ENCODE measurements around the gene SLC22A3.

SLC22A3 gene

DNA sequence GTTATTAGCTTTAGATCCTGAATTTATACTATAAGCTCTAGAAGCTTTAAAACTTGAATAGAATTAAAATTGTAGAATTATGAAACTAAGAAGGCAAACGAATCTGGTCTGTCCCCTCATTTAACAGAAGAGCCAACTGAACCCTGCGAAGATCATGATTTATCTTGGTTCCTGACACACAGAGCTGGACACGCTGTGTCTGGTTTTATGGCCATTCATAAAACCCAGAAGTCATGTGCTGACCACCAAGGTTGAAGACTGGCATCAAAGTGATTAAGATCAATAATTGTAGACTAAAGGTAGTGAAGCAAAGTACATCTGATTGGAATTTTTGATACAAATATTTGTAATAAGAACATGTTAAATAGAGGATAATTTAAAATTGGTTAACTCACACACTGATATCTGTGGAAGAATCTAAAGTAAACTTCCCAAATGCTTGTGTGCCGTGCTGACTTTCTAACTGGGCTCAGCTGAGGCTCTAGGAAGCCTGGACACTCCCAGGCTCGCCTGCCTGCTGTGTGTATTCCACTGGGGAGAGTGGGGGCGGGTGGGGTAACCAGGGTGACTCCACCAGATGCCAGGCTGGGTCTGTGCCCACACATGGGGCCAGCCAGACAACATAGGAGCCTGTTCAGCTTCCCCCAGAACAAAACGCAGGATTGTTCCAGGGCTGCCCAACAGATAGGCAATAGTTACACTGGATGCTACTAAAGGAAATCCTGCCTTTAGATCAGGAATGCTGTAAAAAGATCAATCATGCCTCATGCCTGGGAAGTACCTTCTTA is 42.1 kb upstream of the SLC22A3 start:
- TF ChIP-seq, protein P1, sequence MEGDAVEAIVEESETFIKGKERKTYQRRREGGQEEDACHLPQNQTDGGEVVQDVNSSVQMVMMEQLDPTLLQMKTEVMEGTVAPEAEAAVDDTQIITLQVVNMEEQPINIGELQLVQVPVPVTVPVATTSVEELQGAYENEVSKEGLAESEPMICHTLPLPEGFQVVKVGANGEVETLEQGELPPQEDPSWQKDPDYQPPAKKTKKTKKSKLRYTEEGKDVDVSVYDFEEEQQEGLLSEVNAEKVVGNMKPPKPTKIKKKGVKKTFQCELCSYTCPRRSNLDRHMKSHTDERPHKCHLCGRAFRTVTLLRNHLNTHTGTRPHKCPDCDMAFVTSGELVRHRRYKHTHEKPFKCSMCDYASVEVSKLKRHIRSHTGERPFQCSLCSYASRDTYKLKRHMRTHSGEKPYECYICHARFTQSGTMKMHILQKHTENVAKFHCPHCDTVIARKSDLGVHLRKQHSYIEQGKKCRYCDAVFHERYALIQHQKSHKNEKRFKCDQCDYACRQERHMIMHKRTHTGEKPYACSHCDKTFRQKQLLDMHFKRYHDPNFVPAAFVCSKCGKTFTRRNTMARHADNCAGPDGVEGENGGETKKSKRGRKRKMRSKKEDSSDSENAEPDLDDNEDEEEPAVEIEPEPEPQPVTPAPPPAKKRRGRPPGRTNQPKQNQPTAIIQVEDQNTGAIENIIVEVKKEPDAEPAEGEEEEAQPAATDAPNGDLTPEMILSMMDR (conservative IDR thresholded peaks at IDR 0.05; ENCODE audit: control insufficient read depth, insufficient read depth, low read depth, low read length): no peak
- no peak for DNase-seq (ENCODE audit: low read depth)
- no peak overlapping the region for H3K4me3 ChIP-seq (ENCODE audit: control insufficient read depth, low read depth, low read length)

DNA sequence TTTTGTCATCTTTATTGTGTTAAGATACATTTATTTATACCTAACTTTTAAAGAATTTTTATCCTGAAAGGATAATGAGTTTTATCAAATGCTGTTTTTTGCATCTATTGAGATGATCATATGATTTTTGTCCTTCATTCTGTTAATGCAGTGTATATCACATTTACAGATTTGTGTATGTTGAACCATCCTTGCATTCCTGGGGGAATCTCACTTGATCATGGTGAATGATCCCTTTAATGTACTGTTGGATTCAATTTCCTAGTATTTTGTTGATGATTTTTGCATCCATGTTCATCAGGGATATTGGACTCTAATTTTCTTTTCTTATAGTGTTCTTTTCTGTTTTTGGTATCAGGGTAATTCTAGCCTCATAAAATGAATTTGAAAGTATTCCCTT is 38.5 kb upstream of the SLC22A3 start:
- DNase-seq (ENCODE audit: low read depth): no peak
- H3K4me3 ChIP-seq (ENCODE audit: control insufficient read depth, low read depth, low read length): no peak overlapping the region
- TF ChIP-seq, protein P1 (conservative IDR thresholded peaks at IDR 0.05; ENCODE audit: control insufficient read depth, insufficient read depth, low read depth, low read length): no peak

DNA sequence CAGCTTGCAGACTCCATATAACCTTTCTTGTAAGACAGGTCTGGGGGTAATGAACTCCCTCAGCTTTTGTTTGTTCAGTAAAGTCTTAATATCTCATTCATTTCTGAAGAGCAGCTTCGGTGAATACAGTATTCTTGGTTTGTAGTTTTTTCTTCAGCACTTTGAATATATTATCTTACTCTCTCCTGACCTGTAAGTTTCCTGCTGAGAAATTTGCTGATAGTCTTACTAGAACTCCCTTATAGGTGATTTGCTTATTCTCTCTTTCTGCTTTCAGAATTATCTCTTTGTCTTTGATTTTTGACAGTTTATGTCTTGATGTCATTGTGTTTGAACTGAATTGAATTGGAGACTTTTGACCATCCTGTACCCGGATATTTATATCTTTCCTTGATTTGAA is 35.3 kb upstream of the SLC22A3 start:
- TF ChIP-seq, protein P1 (conservative IDR thresholded peaks at IDR 0.05; ENCODE audit: control insufficient read depth, insufficient read depth, low read depth, low read length): no peak

DNA sequence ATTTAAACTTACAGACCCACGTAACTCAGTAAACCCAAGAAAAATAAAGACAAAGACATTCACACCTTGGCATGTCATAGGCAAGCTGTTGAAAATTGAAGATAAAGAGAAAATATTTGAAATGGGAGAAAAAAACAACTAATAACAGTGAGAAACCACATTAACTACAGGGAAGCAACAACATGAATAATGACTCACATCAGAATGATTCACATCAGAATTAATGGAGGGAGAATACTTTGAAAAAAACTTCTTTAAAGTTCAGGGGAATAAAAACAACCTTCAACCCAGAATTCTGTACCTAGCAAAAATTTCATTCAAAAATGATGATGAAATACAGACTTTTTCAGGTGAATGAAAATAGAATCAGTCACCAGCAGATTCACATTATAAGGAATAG is 32.9 kb upstream of the SLC22A3 start:
- peak; percentile 15 for DNase-seq (ENCODE audit: low read depth)
- H3K4me3 ChIP-seq (ENCODE audit: control insufficient read depth, low read depth, low read length): no peak overlapping the region
- TF ChIP-seq, protein P1 (conservative IDR thresholded peaks at IDR 0.05; ENCODE audit: control insufficient read depth, insufficient read depth, low read depth, low read length): no peak

More for the DNA sequence above, 35.3 kb upstream of the SLC22A3 start:
- no peak for DNase-seq (ENCODE audit: low read depth)
- H3K4me3 ChIP-seq (ENCODE audit: control insufficient read depth, low read depth, low read length): no peak overlapping the region

DNA sequence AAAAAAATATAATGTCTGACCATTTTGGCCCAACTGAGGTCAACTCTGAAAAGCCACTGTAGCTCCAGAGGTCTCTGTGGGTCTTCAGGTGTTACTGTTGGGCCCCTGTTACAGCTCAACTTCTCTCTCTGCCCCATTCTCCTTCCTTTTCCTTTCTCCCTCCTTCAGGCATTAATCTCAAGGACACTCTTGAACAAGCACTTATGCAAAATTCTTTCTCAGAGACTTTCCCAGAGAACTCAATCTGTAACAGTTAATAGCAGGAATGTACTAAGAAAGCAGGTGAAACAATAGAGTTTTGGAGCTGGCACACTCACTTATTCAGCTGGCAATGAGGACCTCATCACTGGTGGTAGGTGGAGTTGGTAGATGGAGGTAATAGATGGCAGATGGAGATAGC is 31.9 kb upstream of the SLC22A3 start:
- DNase-seq (ENCODE audit: low read depth): no peak
- TF ChIP-seq, protein P1 (conservative IDR thresholded peaks at IDR 0.05; ENCODE audit: control insufficient read depth, insufficient read depth, low read depth, low read length): no peak
- no peak overlapping the region for H3K4me3 ChIP-seq (ENCODE audit: control insufficient read depth, low read depth, low read length)

DNA sequence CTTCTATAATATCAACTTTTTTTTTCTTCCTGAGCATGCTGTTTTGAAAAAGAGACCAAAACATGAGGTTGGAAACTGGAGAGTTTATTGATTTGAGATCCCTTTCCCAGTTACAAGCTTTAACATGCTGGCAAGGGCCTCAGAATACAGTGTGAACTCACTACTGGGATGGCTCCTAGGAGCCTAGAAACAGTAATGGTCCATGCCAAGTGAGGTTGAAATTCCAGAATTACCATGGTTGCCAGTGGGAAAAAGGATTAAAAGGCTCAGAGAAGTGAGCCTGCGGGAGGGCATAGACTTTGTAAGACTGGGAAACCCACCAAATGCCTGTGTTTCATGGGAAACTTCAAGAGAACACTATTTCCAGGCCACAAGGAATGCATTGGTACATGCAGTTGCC is 28.9 kb upstream of the SLC22A3 start:
- no peak overlapping the region for H3K4me3 ChIP-seq (ENCODE audit: control insufficient read depth, low read depth, low read length)
- DNase-seq (ENCODE audit: low read depth): no peak
- TF ChIP-seq, protein P1 (conservative IDR thresholded peaks at IDR 0.05; ENCODE audit: control insufficient read depth, insufficient read depth, low read depth, low read length): no peak
